ENCODE measurements around the gene TRAPPC10. TPM values are rescaled to one million over a fixed set of nuclear protein-coding genes. Genes with fewer than 3 reads are reported as not detected.
A peak's percentile ranks its signal among the peaks of the same experiment; 100 is the strongest.

The TRAPPC10 gene
- total RNA-seq, 2 donors from 2014 or later = 10.9 to 26.4 TPM

DNA sequence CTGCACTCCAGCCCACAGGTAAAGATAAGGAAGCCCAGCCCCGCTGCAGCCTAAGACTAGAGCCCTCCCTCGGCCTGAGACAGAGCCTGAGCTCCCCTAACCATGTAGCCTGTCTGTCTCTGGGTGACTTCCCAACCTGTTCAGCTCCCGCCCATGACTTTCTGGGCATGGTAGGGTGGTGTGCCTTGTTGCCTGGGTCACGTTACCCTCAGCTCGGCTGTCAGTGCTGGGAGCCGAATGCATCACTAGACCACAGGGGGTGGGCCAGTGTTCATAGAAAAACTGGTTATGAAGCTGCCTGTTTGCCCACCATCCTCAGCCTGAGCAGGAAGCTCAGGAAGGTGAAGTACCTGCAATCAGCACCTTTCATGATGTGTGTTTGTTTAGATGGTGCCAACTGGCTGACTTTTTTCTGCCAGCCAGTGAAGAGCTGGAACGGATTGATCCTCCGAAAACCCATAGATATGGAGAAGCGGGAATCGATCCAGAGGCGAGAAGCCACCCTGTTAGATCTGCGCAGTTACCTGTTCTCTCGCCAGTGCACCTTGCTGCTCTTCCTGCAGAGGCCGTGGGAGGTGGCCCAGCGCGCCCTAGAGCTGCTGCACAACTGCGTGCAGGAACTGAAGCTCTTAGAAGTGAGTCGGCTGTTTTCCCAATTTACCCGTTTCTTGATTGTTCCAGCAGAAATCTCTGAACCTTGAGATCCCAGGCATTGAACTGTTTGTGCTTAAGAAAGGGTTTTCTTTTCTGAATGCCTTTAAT, 51.2 kb downstream of the TRAPPC10 start:
- H3K36me3 ChIP-seq (replicated peaks in 1 of 2; ENCODE audit: insufficient read depth in 1 of 2, low read depth in 2 of 2) = peaks cover 0 to 10% of the 10 kb centered on the region in 2 donors
- 90 to 91% methylated on average over 13 to 19 of the region's 19 CpGs for WGBS, 2 donors

DNA sequence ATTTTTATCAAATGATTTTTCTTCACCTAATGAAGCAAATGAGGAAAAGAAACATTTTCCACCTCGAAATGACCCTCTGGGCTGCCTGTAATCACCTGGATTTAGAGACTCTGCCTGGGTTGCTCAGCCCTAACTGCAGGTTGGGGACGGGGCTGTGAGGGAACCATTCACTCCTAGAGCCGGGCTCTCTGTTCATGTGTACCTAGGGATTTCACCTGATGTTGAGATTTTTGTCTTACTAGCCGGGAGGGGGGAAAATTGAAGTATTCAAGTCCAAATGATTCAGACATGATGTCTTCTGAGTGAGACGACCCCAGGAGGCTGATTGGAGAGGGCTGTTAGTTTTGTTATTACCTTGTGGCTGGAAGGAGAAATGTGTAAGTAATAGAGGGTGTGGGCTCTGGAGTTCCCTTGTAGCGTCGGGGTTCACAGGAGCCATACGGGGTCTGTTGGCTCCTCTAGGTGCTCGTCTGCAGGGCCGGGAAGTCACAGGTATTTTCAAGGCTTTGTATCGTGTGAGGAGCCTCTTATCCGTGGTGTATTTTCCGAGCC, 52.8 kb downstream of the TRAPPC10 start:
- WGBS, 2 donors = 82 to 86% methylated on average over 12 to 13 of the region's 13 CpGs
- DNase-seq (no peak), ATAC-seq (no peak)
- H3K4me1 ChIP-seq = no peaks in the 10 kb centered on the region
- TF ChIP-seq, protein P1, sequence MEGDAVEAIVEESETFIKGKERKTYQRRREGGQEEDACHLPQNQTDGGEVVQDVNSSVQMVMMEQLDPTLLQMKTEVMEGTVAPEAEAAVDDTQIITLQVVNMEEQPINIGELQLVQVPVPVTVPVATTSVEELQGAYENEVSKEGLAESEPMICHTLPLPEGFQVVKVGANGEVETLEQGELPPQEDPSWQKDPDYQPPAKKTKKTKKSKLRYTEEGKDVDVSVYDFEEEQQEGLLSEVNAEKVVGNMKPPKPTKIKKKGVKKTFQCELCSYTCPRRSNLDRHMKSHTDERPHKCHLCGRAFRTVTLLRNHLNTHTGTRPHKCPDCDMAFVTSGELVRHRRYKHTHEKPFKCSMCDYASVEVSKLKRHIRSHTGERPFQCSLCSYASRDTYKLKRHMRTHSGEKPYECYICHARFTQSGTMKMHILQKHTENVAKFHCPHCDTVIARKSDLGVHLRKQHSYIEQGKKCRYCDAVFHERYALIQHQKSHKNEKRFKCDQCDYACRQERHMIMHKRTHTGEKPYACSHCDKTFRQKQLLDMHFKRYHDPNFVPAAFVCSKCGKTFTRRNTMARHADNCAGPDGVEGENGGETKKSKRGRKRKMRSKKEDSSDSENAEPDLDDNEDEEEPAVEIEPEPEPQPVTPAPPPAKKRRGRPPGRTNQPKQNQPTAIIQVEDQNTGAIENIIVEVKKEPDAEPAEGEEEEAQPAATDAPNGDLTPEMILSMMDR (IDR thresholded peaks at IDR 0.05) = no peak
- TF ChIP-seq POLR2A (IDR thresholded peaks at IDR 0.05) = no peak
- no peak overlapping the region for H3K27ac ChIP-seq
- intact Hi-C loops (cut with DNase I) = no loop called here
- H3K4me3 ChIP-seq = no peak overlapping the region
- H3K36me3 ChIP-seq (replicated peaks in 1 of 2; ENCODE audit: insufficient read depth in 1 of 2, low read depth in 2 of 2) = peaks cover 0 to 8% of the 10 kb centered on the region in 2 donors
- H3K27me3 ChIP-seq = no peaks in the 10 kb centered on the region
- no peaks in the 10 kb centered on the region for H3K9me3 ChIP-seq

More for the DNA sequence above, 51.2 kb downstream of the TRAPPC10 start:
- intact Hi-C loops (cut with DNase I) = no loop called here
- no peak for DNase-seq
- ATAC-seq = no peak
- Histone ChIP-seq H3K9me3 (no peaks in the 10 kb centered on the region), H3K4me1 (no peaks in the 10 kb centered on the region), H3K4me3 (no peak overlapping the region), H3K27me3 (no peaks in the 10 kb centered on the region), H3K27ac (no peak overlapping the region)
- no peak for TF ChIP-seq POLR2A (IDR thresholded peaks at IDR 0.05)
- TF ChIP-seq, protein P1 (IDR thresholded peaks at IDR 0.05) = no peak

DNA sequence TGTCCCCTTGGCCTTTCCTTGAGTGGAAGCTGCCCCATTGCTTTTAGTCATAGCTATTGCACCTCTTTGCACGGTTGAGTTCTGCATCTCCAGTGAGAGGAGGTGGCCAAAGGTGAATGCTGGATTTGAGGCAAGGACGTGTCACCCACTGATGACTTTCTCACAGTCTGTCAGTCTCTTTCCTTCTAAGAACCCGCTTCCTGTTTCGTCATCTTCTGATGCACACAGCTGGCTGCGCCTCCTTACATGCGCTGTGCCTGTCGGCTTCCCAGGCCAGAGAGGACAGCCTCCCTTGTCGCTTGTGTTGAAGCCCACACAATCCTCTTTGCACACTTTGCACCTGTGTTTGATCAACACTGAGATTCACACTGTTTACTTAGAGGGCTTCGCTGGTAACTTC, 53.3 kb downstream of the TRAPPC10 start:
- Histone ChIP-seq H3K27ac (no peak overlapping the region), H3K9me3 (no peaks in the 10 kb centered on the region), H3K36me3 (replicated peaks in 1 of 2; ENCODE audit: insufficient read depth in 1 of 2, low read depth in 2 of 2) (peaks cover 0 to 8% of the 10 kb centered on the region in 2 donors), H3K4me1 (no peaks in the 10 kb centered on the region), H3K4me3 (no peak overlapping the region), H3K27me3 (no peaks in the 10 kb centered on the region)
- no peak for ATAC-seq
- DNase-seq = peak in 1 of 4 donors; percentile 33
- TF ChIP-seq, protein P1 (IDR thresholded peaks at IDR 0.05) = no peak
- TF ChIP-seq POLR2A (IDR thresholded peaks at IDR 0.05) = no peak
- intact Hi-C loops (cut with DNase I) = no loop called here
- 77 to 83% methylated on average over 9 of the region's 9 CpGs for WGBS, 2 donors

DNA sequence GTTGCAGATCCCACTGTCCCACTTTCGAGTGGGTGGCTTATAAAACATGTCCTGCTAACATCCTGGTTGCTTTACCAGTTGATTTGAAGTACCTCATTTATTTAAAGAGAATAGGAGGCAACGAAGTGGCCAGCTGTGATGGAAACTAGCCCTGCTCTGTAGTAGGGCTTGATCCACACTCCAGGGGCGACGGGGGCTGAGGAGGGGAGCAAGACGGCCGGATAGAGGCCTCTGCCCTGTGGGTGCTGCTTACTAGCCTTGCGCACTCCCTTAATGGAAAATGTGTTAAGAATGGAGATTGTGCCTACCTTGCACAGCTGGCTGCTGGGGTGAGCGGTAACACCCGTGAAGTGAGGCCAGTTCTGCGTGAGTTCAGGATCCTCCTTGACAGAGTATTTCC, 54.0 kb downstream of the TRAPPC10 start:
- ATAC-seq = no peak
- peaks cover 0 to 8% of the 10 kb centered on the region in 2 donors for H3K36me3 ChIP-seq (replicated peaks in 1 of 2; ENCODE audit: insufficient read depth in 1 of 2, low read depth in 2 of 2)
- WGBS, 2 donors = 86 to 94% methylated on average over 10 of the region's 10 CpGs

More for the DNA sequence above, 54.0 kb downstream of the TRAPPC10 start:
- TF ChIP-seq, protein P1 (IDR thresholded peaks at IDR 0.05) = no peak
- no peak for TF ChIP-seq POLR2A (IDR thresholded peaks at IDR 0.05)
- H3K4me1 ChIP-seq = no peaks in the 10 kb centered on the region
- no peaks in the 10 kb centered on the region for H3K9me3 ChIP-seq
- H3K27me3 ChIP-seq = no peaks in the 10 kb centered on the region
- intact Hi-C loops (cut with DNase I) = no loop called here
- H3K4me3 ChIP-seq = no peak overlapping the region
- no peak for DNase-seq
- no peak overlapping the region for H3K27ac ChIP-seq
